ENCODE measurements around the gene DUSP15.

DNA sequence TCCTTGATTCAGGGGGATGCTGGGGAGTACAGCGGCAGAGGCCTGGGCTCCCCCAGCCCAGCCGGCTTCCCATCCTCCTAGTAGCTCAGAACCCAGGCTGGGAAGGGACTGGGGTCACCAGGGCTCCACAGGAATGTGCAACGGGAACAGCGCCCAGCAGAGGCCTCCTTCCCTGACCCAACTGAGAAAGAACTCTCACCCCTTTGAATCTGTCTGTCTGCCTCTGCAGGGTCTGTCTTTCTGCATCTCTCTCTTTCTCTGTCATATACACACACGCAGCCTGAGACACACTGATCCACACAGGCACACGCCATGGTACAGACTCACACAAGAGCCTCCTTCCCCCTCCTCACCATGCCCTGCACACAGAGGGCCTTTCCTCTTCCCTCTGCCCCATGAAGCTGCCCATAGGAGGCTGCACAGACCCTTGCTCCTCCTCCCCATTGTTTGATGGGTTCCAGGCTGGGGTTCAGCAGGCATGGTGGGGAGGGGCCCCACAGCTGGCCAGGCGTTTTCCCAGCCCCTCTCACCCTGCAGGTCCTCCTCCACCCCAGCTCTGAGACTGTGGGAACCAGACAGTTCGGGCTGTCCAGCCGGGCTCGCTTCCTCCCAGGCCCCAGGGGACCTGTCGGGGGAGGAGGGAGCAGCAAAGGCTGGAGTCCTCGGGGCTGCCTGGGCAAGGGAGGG, 27.7 kb downstream of the DUSP15 start:
- TF ChIP-seq, protein P1, sequence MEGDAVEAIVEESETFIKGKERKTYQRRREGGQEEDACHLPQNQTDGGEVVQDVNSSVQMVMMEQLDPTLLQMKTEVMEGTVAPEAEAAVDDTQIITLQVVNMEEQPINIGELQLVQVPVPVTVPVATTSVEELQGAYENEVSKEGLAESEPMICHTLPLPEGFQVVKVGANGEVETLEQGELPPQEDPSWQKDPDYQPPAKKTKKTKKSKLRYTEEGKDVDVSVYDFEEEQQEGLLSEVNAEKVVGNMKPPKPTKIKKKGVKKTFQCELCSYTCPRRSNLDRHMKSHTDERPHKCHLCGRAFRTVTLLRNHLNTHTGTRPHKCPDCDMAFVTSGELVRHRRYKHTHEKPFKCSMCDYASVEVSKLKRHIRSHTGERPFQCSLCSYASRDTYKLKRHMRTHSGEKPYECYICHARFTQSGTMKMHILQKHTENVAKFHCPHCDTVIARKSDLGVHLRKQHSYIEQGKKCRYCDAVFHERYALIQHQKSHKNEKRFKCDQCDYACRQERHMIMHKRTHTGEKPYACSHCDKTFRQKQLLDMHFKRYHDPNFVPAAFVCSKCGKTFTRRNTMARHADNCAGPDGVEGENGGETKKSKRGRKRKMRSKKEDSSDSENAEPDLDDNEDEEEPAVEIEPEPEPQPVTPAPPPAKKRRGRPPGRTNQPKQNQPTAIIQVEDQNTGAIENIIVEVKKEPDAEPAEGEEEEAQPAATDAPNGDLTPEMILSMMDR (IDR thresholded peaks at IDR 0.05; ENCODE audit: low read depth, low read length) = no peak
- TF ChIP-seq EZH2phosphoT487 (IDR thresholded peaks at IDR 0.05; ENCODE audit: low read depth) = no peak
